H54 (cell line): ENCODE measurements around the gene ACIN1.
"Not testable (repeated sequence)": the region's sequence is repeated elsewhere in the genome, so short reads cannot be mapped to it uniquely, and the experiment has no call there.

Source experiments
- DNase-seq: peaks from one replicate; pipeline ENCODE4 v3.0.0; 2011; ENCODE audit warnings: low spot score, mixed read lengths; ENCODE audit not compliant: insufficient read length
- FAIRE-seq: peaks from 3 replicates; lab custom pipeline; 2011; peaks lifted over from hg19 to GRCh38; lab: Jason Lieb, UNC
- POLR2A ChIP-seq: IDR thresholded peaks from 2 replicates; pipeline ENCODE4 v1.6.1; 2011; ENCODE audit warnings: low read depth, mild to moderate bottlenecking, low read length

Gene ACIN1

GRCh38 chr14:23018107-23018506, 76.8 kb downstream of the ACIN1 start:
- DNase-seq (no peak), FAIRE-seq (no peak)
- no peak for TF ChIP-seq POLR2A

- DNase-seq (no peak), FAIRE-seq (no peak)
- TF ChIP-seq POLR2A: no peak
Observed at GRCh38 chr14:23017091-23017490, 77.8 kb downstream of the ACIN1 start.

- no peak for DNase-seq
- no peak for FAIRE-seq
- TF ChIP-seq POLR2A: no peak
Observed at GRCh38 chr14:23015618-23016017, 79.3 kb downstream of the ACIN1 start.

GRCh38 chr14:23013749-23014054, 81.2 kb downstream of the ACIN1 start:
- not testable (repeated sequence) for DNase-seq, FAIRE-seq

GRCh38 chr14:23013054-23013748, 81.7 kb downstream of the ACIN1 start:
- FAIRE-seq (no peak), DNase-seq (no peak)
- no peak for TF ChIP-seq POLR2A

- DNase-seq (peak; percentile 64), FAIRE-seq (no peak)
- no peak for TF ChIP-seq POLR2A
Observed at GRCh38 chr14:23009939-23010726, 84.8 kb downstream of the ACIN1 start, which contains the start of gene C14orf93. Gene C14orf93 (minus strand): TSS chr14:23010143. CDS start chr14:22999023, 11,120 bp downstream.

- DNase-seq: no peak
- no peak for FAIRE-seq
- TF ChIP-seq POLR2A: no peak
Observed at GRCh38 chr14:23009483-23009938, 85.4 kb downstream of the ACIN1 start.

GRCh38 chr14:23008831-23009230, 86.1 kb downstream of the ACIN1 start:
- DNase-seq (no peak), FAIRE-seq (no peak)
- TF ChIP-seq POLR2A: no peak
